MCF 10A (cell line): ENCODE measurements around the gene CACNA2D3. TPM values are rescaled to one million over a fixed set of nuclear protein-coding genes. Genes with fewer than 3 reads are reported as not detected.

Experiments
- BruUV-seq: library from RNA; stranded (reverse); fragments of 400-500 nt; replicated peaks from 2 replicates; lab custom pipeline; 2021; lab: Mats Ljungman, UMichigan
- CTCF ChIA-PET: fragments of 300-600 bp; sonication (Branson Sonifier 250); formaldehyde crosslinking; extraction: SDS; loops from one replicate; lab custom pipeline; 2021; ENCODE audit warnings: antibody characterized with exemption, inconsistent platforms; lab: Yijun Ruan, JAX
- POLR2A ChIA-PET: fragments of 300-600, 350-650 bp; sonication (Branson Sonifier 250); formaldehyde crosslinking; extraction: SDS; loops from one replicate; lab custom pipeline; 2020; ENCODE audit warnings: antibody characterized with exemption, inconsistent platforms; lab: Yijun Ruan, JAX
- DNase-seq: peaks from one replicate; pipeline ENCODE4 v3.0.0-alpha.2; 2018; ENCODE audit not compliant: unreplicated experiment
- H3K27ac Mint-ChIP-seq: one replicate; pipeline ENCODE4 v1.8.0; 2022; ENCODE audit warnings: mild to moderate bottlenecking, low read depth, mixed read lengths; ENCODE audit not compliant: unreplicated experiment
- H3K27me3 Mint-ChIP-seq: one replicate; pipeline ENCODE4 v1.8.0; 2022; ENCODE audit warnings: mixed read lengths; ENCODE audit not compliant: insufficient read depth, unreplicated experiment
- H3K36me3 Mint-ChIP-seq: one replicate; pipeline ENCODE4 v1.8.0; 2022; ENCODE audit warnings: mild to moderate bottlenecking, moderate library complexity, mixed read lengths; ENCODE audit not compliant: insufficient read depth, unreplicated experiment
- H3K4me1 Mint-ChIP-seq: one replicate; pipeline ENCODE4 v1.8.0; 2022; ENCODE audit warnings: mixed read lengths; ENCODE audit not compliant: insufficient read depth, unreplicated experiment
- H3K4me3 Mint-ChIP-seq: one replicate; pipeline ENCODE4 v1.8.0; 2022; ENCODE audit warnings: mild to moderate bottlenecking, moderate library complexity, mixed read lengths; ENCODE audit not compliant: unreplicated experiment
- H3K9me3 Mint-ChIP-seq: one replicate; pipeline ENCODE4 v1.8.0; 2022; ENCODE audit warnings: mixed read lengths; ENCODE audit not compliant: unreplicated experiment
- CTCF ChIP-seq: fragments of 200-600 bp; IDR thresholded peaks from one replicate; pipeline ENCODE4 v1.8.0; 2022; ENCODE audit warnings: antibody characterized with exemption, mild to moderate bottlenecking; ENCODE audit not compliant: unreplicated experiment
- intact Hi-C: fragments of 100-400 bp; cut with micrococcal nuclease; formaldehyde crosslinking; loops from 2 replicates; pipeline ENCODE4 v1.14.1; 2022
- total RNA-seq: library from RNA; stranded (reverse); gene quantifications from 2 replicates; pipeline ENCODE4 v1.2.3, GENCODE V29; 2022

Gene CACNA2D3
- total RNA-seq, 1 experiment from 2014 or later: 2.3 TPM

- H3K4me3 Mint-ChIP-seq: no peak overlapping the region
- TF ChIP-seq CTCF: no peak
- ChIA-PET CTCF (no interaction called here), POLR2A (no interaction called here)
- intact Hi-C loops: no loop called here
- H3K9me3 Mint-ChIP-seq: no peaks in the 10 kb centered on the region
- no peaks in the 10 kb centered on the region for H3K4me1 Mint-ChIP-seq
- no TSS peak for BruUV-seq
- DNase-seq: no peak
- no peaks in the 10 kb centered on the region for H3K36me3 Mint-ChIP-seq
- no peak overlapping the region for H3K27ac Mint-ChIP-seq
- H3K27me3 Mint-ChIP-seq: peaks cover 5% of the 10 kb centered on the region
Observed at GRCh38 chr3:54785976-54786375, 663.6 kb downstream of the CACNA2D3 start.

- BruUV-seq: no TSS peak
- no peaks in the 10 kb centered on the region for H3K36me3 Mint-ChIP-seq
- H3K4me3 Mint-ChIP-seq: no peak overlapping the region
- H3K4me1 Mint-ChIP-seq: no peaks in the 10 kb centered on the region
- intact Hi-C loops: no loop called here
- H3K27me3 Mint-ChIP-seq: peaks cover 36% of the 10 kb centered on the region
- H3K27ac Mint-ChIP-seq: no peak overlapping the region
- no peak for DNase-seq
- POLR2A ChIA-PET: no interaction called here
- CTCF ChIA-PET: interaction anchor here (0.5 kb wide), 1 partner anchor 1461 kb away, joined by 3 read pairs; no protein-coding TSS in a partner anchor
- TF ChIP-seq CTCF: no peak
- H3K9me3 Mint-ChIP-seq: no peaks in the 10 kb centered on the region
Observed at GRCh38 chr3:54790051-54790450, 667.7 kb downstream of the CACNA2D3 start.

GRCh38 chr3:54791501-54792156 lies 669.3 kb downstream of the CACNA2D3 start:
- no peak for TF ChIP-seq CTCF
- intact Hi-C loops: no loop called here
- Mint-ChIP-seq H3K9me3 (no peaks in the 10 kb centered on the region), H3K27me3 (peaks cover 52% of the 10 kb centered on the region), H3K4me1 (no peaks in the 10 kb centered on the region), H3K27ac (no peak overlapping the region), H3K4me3 (no peak overlapping the region), H3K36me3 (no peaks in the 10 kb centered on the region)
- no peak for DNase-seq
- POLR2A ChIA-PET: no interaction called here
- no TSS peak for BruUV-seq
- CTCF ChIA-PET: no interaction called here

- BruUV-seq: no TSS peak
- H3K4me3 Mint-ChIP-seq: no peak overlapping the region
- intact Hi-C loops: no loop called here
- POLR2A ChIA-PET: no interaction called here
- no peak for TF ChIP-seq CTCF
- H3K4me1 Mint-ChIP-seq: no peaks in the 10 kb centered on the region
- H3K9me3 Mint-ChIP-seq: no peaks in the 10 kb centered on the region
- H3K27me3 Mint-ChIP-seq: peaks cover 61% of the 10 kb centered on the region
- CTCF ChIA-PET: interaction anchor here (0.6 kb wide), 1 partner anchor 31 kb away, joined by 3 read pairs; no protein-coding TSS in a partner anchor
- H3K36me3 Mint-ChIP-seq: no peaks in the 10 kb centered on the region
- H3K27ac Mint-ChIP-seq: no peak overlapping the region
- no peak for DNase-seq
Observed at GRCh38 chr3:54792584-54792983, 670.2 kb downstream of the CACNA2D3 start.
